Measurements from ENCODE around the gene TECTA.
A peak's percentile ranks its signal among the peaks of the same experiment; 100 is the strongest.
"Not testable (repeated sequence)": the region's sequence is repeated elsewhere in the genome, so short reads cannot be mapped to it uniquely, and the experiment has no call there.

Gene TECTA

DNA sequence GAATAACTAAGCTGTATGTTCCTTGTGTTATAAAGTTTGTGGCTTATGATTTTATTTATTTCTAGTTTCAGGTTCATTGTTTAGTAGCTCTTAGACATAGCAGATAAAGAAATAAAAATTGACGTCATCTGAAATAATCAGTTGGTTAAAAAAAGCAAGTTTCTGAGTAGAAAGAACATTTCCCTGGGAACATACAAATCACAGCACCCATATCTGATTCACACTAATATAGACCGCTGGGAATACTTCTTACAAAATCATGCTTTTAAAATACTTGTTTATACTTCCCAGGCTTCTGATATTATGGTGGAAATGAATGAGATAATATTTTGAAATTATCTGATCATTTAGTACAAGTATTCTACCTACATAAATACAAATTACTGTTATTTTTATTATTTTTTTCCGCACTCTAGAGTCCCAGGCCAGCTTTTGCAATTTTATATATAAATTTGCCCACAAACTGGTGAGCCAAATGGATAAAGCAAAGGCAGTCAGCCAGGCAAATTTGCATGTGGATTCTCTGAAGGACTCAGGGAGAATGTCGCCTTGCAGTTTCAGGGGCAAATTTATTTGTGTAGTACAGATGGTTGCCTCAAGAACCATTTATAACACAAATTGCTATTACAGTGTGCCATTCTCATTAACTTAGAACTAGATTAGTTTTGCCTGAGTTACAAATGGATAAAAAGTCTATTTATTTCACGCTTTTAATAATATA lies 128.6 kb downstream of the TECTA start:
- DNase-seq, result no peak
- TF ChIP-seq GATA1 (IDR thresholded peaks at IDR 0.05; ENCODE audit: low read depth, low read length) (no peak), POLR2A (IDR thresholded peaks at IDR 0.05; ENCODE audit: low read length) (no peak)

DNA sequence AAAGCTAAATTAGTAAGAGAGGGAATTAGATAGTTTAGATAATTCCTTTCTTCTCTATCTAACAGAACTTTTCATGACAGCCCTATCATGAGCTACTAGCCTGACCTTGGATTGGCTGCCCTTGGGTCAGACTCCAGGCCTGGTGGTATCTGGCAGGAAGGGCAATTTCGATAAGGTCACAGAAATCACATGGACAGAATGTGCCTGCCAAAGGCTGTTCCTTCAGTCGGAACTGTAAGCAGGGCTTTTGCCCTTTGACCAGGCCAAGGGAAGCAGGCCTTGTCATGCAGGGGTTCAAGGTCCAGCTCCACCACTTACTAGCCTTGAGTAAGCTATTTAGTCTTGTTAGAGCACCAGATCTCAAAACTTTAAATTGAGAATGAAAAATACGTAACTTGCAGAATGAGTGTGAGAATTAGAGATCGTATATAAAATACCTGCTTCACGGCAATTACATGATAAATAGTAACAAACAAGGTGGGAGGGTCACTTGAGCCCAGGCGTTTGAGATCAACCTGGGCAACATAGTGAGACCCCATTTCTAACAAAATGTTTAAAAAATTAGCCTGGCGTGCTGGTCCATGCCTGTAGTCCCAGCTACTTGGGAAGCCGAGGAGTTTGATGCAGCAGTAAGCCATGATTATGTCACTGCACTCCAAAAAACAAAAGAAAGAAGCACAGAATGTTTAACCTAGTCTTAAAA lies 130.7 kb downstream of the TECTA start:
- TF ChIP-seq POLR2A (IDR thresholded peaks at IDR 0.05; ENCODE audit: low read length), result no peak
- DNase-seq, result peak in 1 of 2 experiments; percentile 3

GRCh38 chr11:121235057-121235456 lies 134.0 kb downstream of the TECTA start:
- TF ChIP-seq GATA1 (IDR thresholded peaks at IDR 0.05; ENCODE audit: low read depth, low read length), result no peak
- no peak for TF ChIP-seq POLR2A (IDR thresholded peaks at IDR 0.05; ENCODE audit: low read length)

GRCh38 chr11:121236115-121237001 lies 135.3 kb downstream of the TECTA start:
- DNase-seq, result no peak
- TF ChIP-seq GATA1 (IDR thresholded peaks at IDR 0.05; ENCODE audit: low read depth, low read length) (no peak), POLR2A (IDR thresholded peaks at IDR 0.05; ENCODE audit: low read length) (no peak)

More at GRCh38 chr11:121235057-121235456, 134.0 kb downstream of the TECTA start:
- DNase-seq, result no peak

DNA sequence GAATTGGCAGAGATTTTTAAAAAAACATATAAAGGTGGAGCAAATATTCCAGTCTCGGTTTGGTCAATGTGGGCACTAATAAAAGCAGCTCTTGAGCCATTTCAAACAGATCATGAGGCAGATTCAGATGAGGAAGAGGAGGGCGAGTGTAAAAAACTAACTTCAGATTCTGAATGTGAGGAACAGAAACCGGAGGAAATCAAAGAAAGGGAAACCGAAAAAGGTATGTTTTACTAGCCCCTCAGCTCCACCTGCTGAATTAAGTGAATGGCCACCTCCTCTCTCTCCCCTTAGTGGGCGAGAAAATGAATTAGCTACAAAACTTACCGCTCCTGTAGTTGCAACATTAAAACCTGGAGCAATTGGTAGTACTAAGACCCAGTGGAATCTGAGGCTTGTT lies 136.2 kb downstream of the TECTA start:
- DNase-seq, result not testable (repeated sequence)

DNA sequence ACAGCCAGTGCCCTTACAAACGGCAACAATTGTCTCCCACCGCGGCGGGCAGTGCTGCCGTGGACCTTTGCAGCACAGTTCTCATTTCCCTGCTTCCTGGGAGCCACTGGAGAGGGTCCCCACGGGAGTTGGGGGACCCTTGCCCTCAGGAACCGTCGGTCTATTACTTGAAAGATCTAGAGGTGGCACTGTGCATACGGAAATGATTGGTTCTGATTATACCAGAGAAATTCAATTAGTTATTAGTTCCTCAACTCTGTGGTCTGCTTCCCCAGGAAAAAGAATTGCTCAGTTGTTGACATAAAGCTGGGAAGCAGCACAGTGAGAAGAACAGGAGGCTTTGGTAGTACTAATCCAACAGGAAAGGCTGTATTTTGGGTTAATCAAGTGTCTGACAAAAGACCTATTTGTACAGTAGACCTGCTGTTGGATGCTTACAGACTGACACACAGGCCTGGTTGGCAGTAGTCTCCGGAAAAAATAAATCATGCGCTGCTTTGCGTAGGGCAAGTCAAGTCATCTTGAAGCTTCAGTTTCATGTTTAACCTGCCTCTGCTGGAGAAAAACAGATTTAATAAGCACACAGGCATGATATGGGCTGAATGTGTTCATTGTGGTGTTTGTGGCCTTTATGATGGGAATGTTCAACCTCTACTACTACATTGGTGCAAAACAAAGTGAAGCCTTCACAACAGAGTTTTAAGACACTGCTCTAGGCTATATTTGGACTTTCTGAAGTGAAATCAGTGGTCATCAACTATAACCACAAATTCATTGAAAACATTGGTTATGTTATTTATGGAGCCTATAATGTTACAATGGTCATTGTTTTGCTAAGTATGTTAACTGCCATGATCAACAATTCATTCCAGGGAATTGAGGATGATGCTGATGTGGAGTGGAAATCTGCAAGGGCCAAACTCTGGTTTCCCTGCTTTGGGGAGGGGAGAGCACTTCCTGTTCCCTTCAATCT lies 136.9 kb downstream of the TECTA start:
- no peak for DNase-seq
- TF ChIP-seq GATA1 (IDR thresholded peaks at IDR 0.05; ENCODE audit: low read depth, low read length), result no peak
- no peak for TF ChIP-seq POLR2A (IDR thresholded peaks at IDR 0.05; ENCODE audit: low read length)

DNA sequence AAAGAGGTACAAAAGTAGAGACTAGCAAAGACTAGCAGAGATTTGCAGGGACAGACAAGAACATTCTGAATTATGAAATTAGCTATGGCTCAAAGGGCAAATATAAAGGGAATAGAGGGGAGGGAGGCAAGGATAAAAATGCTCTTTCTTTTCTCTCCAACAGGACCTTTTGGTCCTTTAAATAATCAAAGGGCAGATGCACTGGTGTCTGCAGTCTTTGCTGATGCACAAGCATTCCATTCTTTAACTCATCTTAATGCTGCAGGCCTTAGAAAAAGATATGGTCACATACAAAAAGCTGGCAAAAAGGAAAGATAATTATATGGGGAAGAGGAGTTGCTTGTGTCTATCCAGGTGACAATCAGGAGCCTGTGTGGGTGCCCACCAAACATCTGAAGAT lies 137.9 kb downstream of the TECTA start:
- DNase-seq, result no peak
- no peak for TF ChIP-seq GATA1 (IDR thresholded peaks at IDR 0.05; ENCODE audit: low read depth, low read length)
- no peak for TF ChIP-seq POLR2A (IDR thresholded peaks at IDR 0.05; ENCODE audit: low read length)

- not testable (repeated sequence) for DNase-seq
These were observed 139.0 kb downstream of the TECTA start for GRCh38 chr11:121240001-121240400.

DNA sequence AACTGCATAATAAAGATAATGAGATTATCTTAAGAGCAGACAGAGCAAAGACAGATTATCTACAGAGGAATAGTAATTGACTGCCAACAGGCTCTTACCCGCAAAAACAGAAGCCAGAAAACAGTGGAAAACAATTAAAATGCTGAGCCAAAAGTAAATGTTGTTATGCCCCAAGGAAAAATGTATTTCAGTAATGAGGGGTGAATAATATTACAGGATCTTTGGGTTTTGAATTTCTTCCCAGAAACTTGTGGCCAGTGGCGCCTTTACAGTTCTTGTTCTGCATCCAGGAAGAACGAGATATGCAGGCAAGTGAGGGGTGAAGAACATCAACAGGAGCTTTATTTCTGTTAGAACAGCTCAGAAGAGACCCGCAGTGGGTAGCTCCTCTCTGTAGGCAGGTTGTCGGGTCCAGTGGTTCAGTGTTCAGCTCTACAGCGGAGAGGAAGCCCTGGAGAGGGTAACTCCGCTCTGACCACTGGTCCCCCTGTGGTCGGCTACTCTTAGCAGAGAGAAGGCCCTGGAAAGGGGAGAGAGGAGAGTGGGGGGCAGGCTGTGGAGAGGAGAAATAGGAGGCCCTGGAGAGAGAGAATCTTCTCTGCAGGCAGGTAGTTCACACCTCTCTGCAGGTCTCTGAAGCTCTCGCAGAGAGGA lies 139.7 kb downstream of the TECTA start:
- TF ChIP-seq POLR2A (IDR thresholded peaks at IDR 0.05; ENCODE audit: low read length) (no peak), GATA1 (IDR thresholded peaks at IDR 0.05; ENCODE audit: low read depth, low read length) (no peak)
- no peak for DNase-seq
